ENCODE results near the gene PANK3. TPM values are rescaled to one million over a fixed set of nuclear protein-coding genes. Genes with fewer than 3 reads are reported as not detected.
"Not testable (repeated sequence)": the region's sequence is repeated elsewhere in the genome, so short reads cannot be mapped to it uniquely, and the experiment has no call there.

The PANK3 gene
- total RNA-seq, 4 donors from 2014 or later, result 24.9 to 40.1 (median 35.4) TPM

DNA sequence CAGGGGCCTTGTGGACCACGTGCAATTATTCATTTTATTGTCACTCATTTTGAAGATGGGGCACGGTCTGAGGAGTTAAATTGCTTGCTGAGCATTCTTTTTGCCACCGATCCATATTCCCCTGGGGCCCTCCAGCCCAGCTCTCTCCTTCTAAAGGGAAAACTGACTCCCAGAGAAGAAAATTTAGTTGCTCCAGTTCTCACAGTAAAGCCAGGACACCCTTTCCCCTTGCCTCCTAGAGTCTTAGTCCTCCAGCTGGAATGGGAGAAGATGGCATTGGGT, 1.0 kb upstream of the PANK3 start:
- intact Hi-C loops (cut with DNase I), result no loop called here
- DNase-seq, result no peak
- TF ChIP-seq, protein P1, sequence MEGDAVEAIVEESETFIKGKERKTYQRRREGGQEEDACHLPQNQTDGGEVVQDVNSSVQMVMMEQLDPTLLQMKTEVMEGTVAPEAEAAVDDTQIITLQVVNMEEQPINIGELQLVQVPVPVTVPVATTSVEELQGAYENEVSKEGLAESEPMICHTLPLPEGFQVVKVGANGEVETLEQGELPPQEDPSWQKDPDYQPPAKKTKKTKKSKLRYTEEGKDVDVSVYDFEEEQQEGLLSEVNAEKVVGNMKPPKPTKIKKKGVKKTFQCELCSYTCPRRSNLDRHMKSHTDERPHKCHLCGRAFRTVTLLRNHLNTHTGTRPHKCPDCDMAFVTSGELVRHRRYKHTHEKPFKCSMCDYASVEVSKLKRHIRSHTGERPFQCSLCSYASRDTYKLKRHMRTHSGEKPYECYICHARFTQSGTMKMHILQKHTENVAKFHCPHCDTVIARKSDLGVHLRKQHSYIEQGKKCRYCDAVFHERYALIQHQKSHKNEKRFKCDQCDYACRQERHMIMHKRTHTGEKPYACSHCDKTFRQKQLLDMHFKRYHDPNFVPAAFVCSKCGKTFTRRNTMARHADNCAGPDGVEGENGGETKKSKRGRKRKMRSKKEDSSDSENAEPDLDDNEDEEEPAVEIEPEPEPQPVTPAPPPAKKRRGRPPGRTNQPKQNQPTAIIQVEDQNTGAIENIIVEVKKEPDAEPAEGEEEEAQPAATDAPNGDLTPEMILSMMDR (IDR thresholded peaks at IDR 0.05), result no peak
- TF ChIP-seq POLR2A (IDR thresholded peaks at IDR 0.05), result no peak
- H3K36me3 ChIP-seq, result no peaks in the 10 kb centered on the region
- H3K9me3 ChIP-seq, result no peaks in the 10 kb centered on the region
- 40 to 43% methylated on average over 3 of the region's 3 CpGs for WGBS, 2 donors
- peak overlapping the region; percentile 55 to 95 (median 84) for H3K4me3 ChIP-seq
- peak overlapping the region; percentile 88 to 98 (median 98) for H3K27ac ChIP-seq
- H3K4me1 ChIP-seq, result peaks cover 6 to 41% (median 14%) of the 10 kb centered on the region in 3 donors
- H3K27me3 ChIP-seq, result no peaks in the 10 kb centered on the region

DNA sequence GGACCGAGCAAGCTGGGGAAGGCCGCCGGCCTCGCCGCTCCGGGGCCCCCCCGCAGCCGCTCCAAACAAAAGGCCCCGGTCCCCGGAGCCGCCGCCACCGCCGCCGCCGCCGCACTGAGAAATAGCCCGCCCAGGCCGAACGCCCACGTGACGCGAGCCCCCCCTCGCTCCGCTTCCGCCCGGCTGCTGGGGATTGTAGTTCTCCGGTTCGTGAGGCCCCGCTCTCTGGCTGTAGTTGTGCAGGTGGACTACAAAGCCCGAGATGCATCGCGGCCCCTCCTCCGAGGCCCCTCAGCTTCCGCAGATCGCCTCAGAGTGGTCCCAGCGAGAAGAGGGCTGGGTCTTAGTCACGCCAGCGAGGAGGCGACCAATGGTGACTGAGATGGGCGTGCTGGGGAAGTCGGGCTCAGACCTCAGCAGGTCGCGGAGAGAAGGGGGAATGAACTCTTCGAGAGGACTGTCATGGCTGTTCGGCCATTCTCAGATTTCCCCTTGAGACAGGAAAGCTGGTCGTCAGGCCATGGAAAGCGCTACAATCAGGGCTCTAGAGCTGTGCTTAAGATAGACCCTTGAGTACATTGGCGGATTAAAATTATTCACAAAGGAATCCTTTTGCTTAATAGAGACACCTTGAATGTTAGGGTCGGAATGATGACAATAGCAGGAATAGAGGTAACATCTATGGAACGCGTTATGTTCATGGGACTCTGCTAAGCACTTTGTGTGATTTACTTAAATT, 489 bp upstream of the PANK3 start:
- TF ChIP-seq POLR2A (IDR thresholded peaks at IDR 0.05), result peak in 3 of 4 donors; percentile 66 to 89 (median 79)
- TF ChIP-seq, protein P1 (IDR thresholded peaks at IDR 0.05), result peak in 1 of 6 experiments; percentile 7
- Histone ChIP-seq H3K9me3 (no peaks in the 10 kb centered on the region), H3K4me1 (peaks cover 6 to 41% (median 14%) of the 10 kb centered on the region in 3 donors), H3K27me3 (no peaks in the 10 kb centered on the region), H3K4me3 (peak overlapping the region; percentile 55 to 95 (median 84)), H3K36me3 (no peaks in the 10 kb centered on the region), H3K27ac (peak overlapping the region; percentile 88 to 98 (median 98))
- intact Hi-C loops (cut with DNase I), result no loop called here
- DNase-seq, result peak; percentile 93
- 8 to 9% methylated on average over 5 to 10 of the region's 52 CpGs for WGBS, 2 donors

DNA sequence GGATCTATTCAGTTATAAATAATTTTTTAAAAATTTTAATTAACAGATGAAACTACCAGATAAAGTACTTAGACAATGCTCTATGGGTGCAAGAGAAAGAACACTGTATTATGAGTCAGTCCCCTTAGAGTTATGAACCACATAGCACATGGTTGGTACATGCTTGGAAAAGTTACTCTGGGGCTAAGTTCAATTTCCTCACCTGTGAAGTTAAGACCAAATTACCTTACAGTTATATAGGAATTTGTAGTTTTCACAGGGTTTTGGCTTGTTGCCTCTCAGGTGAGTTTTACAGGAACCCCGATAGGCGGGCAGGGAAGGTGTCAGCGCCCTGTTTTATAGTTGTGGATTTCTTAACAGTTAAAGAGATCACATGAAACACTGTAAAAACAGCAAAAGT, 1.2 kb downstream of the PANK3 start:
- no peak for TF ChIP-seq POLR2A (IDR thresholded peaks at IDR 0.05)
- TF ChIP-seq, protein P1 (IDR thresholded peaks at IDR 0.05), result no peak
- Histone ChIP-seq H3K9me3 (no peaks in the 10 kb centered on the region), H3K27me3 (no peaks in the 10 kb centered on the region), H3K4me1 (peaks cover 6 to 41% (median 14%) of the 10 kb centered on the region in 3 donors), H3K36me3 (no peaks in the 10 kb centered on the region), H3K27ac (peak overlapping the region in 3 of 4 donors; percentile 88 to 98 (median 98)), H3K4me3 (peak overlapping the region; percentile 55 to 95 (median 84))
- intact Hi-C loops (cut with DNase I), result no loop called here
- no peak for DNase-seq
- 15 to 22% methylated on average over 3 of the region's 3 CpGs for WGBS, 2 donors

DNA sequence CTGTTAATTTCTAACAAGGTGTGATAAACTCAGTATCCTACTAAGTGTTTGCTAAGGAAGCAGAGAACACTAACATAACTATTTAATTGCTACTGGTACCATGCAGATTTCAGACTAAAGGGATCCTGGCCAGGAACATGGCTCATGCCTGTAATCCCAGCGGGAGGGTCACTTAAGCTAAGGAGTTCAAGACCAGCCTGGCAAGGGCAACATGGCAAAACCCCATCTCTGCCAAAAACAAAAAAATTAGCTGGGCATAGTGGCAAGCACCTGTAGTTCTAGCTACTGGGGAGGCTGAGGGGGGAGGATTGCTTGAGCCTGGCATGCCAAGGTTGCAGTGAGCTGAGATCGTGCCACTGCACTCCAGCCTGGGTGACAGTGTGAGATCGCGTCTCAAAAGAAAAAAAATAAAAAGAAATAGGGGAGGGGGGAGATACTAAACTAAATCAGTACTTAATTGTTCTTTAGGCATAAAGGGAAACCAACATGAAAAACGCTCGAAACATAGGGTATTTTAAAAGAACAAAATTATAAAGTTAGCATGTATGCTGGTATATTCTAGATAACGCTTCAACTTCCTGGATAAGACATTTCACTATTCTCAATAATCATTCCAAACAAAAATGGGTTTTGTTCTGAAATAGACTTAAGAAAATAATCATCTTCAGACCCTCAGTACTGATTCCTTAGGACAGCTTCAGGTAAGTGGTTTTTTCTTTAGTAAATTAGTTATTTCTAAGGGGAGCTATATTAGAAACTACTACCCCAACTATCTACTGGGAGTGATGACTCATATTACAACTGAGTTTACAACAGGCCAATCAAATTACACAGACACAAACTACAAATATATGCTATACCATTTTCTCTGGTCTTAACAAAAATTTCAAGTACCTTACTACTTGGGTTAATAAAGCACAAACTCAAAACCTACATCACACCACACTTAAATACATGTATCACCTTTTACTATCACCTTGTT, 3.5 kb downstream of the PANK3 start:
- no peak for DNase-seq
- TF ChIP-seq, protein P1 (IDR thresholded peaks at IDR 0.05), result no peak
- TF ChIP-seq POLR2A (IDR thresholded peaks at IDR 0.05), result no peak
- Histone ChIP-seq H3K9me3 (no peaks in the 10 kb centered on the region), H3K4me1 (peaks cover 6 to 41% (median 14%) of the 10 kb centered on the region in 3 donors), H3K4me3 (no peak overlapping the region), H3K27ac (no peak overlapping the region), H3K27me3 (no peaks in the 10 kb centered on the region), H3K36me3 (no peaks in the 10 kb centered on the region)
- intact Hi-C loops (cut with DNase I), result no loop called here
- WGBS, 2 donors, result 87 to 88% methylated on average over 7 of the region's 7 CpGs

DNA sequence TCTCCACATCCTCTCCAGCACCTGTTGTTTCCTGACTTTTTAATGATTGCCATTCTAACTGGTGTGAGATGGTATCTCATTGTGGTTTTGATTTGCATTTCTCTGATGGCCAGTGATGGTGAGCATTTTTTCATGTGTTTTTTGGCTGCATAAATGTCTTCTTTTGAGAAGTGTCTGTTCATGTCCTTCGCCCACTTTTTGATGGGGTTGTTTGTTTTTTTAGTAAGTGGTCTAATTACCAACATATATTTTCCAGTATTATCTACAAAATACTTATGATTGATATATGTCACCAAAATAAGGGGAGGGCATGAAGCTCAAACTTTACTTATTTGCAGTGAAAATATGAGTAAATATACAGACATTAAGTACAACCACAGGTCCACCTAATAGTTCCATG, 5.0 kb downstream of the PANK3 start:
- DNase-seq; H3K4me3 ChIP-seq; H3K36me3 ChIP-seq; intact Hi-C loops (cut with DNase I); H3K9me3 ChIP-seq; H3K27me3 ChIP-seq; H3K27ac ChIP-seq: not testable (repeated sequence)
- peaks cover 6 to 33% (median 10%) of the 10 kb centered on the region in 3 donors for H3K4me1 ChIP-seq
- WGBS, 2 donors, result 88 to 90% methylated on average over 1 of the region's 1 CpG

DNA sequence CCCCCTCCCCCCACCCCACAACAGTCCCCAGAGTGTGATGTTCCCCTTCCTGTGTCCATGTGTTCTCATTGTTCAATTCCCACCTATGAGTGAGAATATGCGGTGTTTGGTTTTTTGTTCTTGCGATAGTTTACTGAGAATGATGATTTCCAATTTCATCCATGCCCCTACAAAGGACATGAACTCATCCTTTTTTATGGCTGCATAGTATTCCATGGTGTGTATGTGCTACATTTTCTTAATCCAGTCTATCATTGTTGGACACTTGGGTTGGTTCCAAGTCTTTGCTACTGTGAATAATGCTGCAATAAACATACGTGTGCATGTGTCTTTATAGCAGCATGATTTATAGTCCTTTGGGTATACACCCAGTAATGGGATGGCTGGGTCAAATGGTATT, 5.5 kb downstream of the PANK3 start:
- H3K4me3 ChIP-seq; H3K27me3 ChIP-seq; DNase-seq; H3K9me3 ChIP-seq; intact Hi-C loops (cut with DNase I); H3K27ac ChIP-seq; H3K36me3 ChIP-seq: not testable (repeated sequence)
- 100% methylated on average over 1 to 2 of the region's 3 CpGs for WGBS, 2 donors
- peaks cover 6 to 33% (median 10%) of the 10 kb centered on the region in 3 donors for H3K4me1 ChIP-seq

All from esophagus squamous epithelium (tissue), 5 donors.